ENCODE results near the gene CHST15.

CHST15 gene

DNA sequence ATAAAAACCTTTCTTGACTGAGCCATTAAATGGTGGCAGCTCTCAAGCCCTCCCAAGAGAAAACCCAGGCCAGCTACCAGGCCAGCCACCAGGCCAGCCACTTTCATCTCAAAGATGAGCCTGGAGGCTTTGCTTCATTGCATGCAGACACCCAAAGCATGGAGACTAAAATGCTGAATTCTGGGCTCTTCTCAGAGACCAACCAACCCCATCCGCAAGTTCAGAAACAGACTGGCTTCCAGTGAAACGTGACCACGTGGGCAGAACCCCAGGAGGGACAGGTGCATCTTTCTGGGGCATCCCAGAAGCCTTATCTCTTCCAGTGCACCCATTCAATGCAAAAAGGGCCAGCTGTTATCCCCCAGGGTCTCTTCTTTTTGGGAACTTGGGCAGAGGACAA lies 20.9 kb downstream of the CHST15 start:
- H3K27ac ChIP-seq (replicated peaks) = no peak overlapping the region
- H3K27me3 ChIP-seq (ENCODE audit: insufficient read depth, poor library complexity, severe bottlenecking) = peaks cover 7% of the 10 kb centered on the region
- H3K4me3 ChIP-seq (replicated peaks; ENCODE audit: insufficient read depth, low read length) = no peak overlapping the region
- TF ChIP-seq, protein P1, sequence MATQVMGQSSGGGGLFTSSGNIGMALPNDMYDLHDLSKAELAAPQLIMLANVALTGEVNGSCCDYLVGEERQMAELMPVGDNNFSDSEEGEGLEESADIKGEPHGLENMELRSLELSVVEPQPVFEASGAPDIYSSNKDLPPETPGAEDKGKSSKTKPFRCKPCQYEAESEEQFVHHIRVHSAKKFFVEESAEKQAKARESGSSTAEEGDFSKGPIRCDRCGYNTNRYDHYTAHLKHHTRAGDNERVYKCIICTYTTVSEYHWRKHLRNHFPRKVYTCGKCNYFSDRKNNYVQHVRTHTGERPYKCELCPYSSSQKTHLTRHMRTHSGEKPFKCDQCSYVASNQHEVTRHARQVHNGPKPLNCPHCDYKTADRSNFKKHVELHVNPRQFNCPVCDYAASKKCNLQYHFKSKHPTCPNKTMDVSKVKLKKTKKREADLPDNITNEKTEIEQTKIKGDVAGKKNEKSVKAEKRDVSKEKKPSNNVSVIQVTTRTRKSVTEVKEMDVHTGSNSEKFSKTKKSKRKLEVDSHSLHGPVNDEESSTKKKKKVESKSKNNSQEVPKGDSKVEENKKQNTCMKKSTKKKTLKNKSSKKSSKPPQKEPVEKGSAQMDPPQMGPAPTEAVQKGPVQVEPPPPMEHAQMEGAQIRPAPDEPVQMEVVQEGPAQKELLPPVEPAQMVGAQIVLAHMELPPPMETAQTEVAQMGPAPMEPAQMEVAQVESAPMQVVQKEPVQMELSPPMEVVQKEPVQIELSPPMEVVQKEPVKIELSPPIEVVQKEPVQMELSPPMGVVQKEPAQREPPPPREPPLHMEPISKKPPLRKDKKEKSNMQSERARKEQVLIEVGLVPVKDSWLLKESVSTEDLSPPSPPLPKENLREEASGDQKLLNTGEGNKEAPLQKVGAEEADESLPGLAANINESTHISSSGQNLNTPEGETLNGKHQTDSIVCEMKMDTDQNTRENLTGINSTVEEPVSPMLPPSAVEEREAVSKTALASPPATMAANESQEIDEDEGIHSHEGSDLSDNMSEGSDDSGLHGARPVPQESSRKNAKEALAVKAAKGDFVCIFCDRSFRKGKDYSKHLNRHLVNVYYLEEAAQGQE (IDR thresholded peaks at IDR 0.05; ENCODE audit: insufficient replicate concordance, low read depth) = no peak
- no peak for TF ChIP-seq POLR2AphosphoS5 (IDR thresholded peaks at IDR 0.05; ENCODE audit: low read depth)
- TF ChIP-seq, protein P2, sequence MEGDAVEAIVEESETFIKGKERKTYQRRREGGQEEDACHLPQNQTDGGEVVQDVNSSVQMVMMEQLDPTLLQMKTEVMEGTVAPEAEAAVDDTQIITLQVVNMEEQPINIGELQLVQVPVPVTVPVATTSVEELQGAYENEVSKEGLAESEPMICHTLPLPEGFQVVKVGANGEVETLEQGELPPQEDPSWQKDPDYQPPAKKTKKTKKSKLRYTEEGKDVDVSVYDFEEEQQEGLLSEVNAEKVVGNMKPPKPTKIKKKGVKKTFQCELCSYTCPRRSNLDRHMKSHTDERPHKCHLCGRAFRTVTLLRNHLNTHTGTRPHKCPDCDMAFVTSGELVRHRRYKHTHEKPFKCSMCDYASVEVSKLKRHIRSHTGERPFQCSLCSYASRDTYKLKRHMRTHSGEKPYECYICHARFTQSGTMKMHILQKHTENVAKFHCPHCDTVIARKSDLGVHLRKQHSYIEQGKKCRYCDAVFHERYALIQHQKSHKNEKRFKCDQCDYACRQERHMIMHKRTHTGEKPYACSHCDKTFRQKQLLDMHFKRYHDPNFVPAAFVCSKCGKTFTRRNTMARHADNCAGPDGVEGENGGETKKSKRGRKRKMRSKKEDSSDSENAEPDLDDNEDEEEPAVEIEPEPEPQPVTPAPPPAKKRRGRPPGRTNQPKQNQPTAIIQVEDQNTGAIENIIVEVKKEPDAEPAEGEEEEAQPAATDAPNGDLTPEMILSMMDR (IDR thresholded peaks at IDR 0.05; ENCODE audit: insufficient read depth, low read length) = no peak
- no peak for TF ChIP-seq GABPA (IDR thresholded peaks at IDR 0.05; ENCODE audit: low read depth)
- no peak for TF ChIP-seq SPI1 (IDR thresholded peaks at IDR 0.05; ENCODE audit: borderline replicate concordance, low read depth)
- DNase-seq (ENCODE audit: low read depth in 1 of 2, low spot score in 1 of 2) = no peak

DNA sequence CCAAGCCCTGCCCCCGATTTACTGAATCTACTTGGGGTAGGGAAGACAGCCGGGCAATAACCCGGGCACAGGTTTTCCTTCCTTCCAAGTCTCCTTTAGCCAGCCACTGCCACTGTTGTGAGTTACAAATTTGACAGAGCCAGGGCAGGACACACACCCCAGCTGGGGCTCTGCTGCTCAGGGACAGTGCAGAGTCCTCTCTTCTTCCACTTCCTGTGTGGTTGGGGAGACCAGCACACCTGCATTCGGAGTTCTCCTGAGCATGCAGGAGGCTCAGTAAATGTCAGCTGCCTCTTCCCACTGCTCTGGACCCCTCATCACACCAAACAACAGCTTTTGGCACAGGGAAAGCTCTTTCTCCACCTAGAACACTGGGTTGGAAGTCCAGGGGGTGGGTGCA lies 21.3 kb downstream of the CHST15 start:
- no peak for DNase-seq (ENCODE audit: low read depth in 1 of 2, low spot score in 1 of 2)
- no peak overlapping the region for H3K27ac ChIP-seq (replicated peaks)
- TF ChIP-seq SPI1 (IDR thresholded peaks at IDR 0.05; ENCODE audit: borderline replicate concordance, low read depth) = no peak
- TF ChIP-seq, protein P1 (IDR thresholded peaks at IDR 0.05; ENCODE audit: insufficient replicate concordance, low read depth) = no peak
- TF ChIP-seq, protein P2 (IDR thresholded peaks at IDR 0.05; ENCODE audit: insufficient read depth, low read length) = no peak
- TF ChIP-seq POLR2AphosphoS5 (IDR thresholded peaks at IDR 0.05; ENCODE audit: low read depth) = no peak
- H3K4me3 ChIP-seq (replicated peaks; ENCODE audit: insufficient read depth, low read length) = no peak overlapping the region
- peaks cover 7% of the 10 kb centered on the region for H3K27me3 ChIP-seq (ENCODE audit: insufficient read depth, poor library complexity, severe bottlenecking)

GRCh38 chr10:124071141-124071540 lies 22.3 kb downstream of the CHST15 start:
- H3K27me3 ChIP-seq (ENCODE audit: insufficient read depth, poor library complexity, severe bottlenecking) = peaks cover 11% of the 10 kb centered on the region
- DNase-seq (ENCODE audit: low read depth in 1 of 2, low spot score in 1 of 2) = no peak
- TF ChIP-seq GABPA (IDR thresholded peaks at IDR 0.05; ENCODE audit: low read depth) (no peak), SPI1 (IDR thresholded peaks at IDR 0.05; ENCODE audit: borderline replicate concordance, low read depth) (no peak), POLR2AphosphoS5 (IDR thresholded peaks at IDR 0.05; ENCODE audit: low read depth) (no peak)
- TF ChIP-seq, protein P2 (IDR thresholded peaks at IDR 0.05; ENCODE audit: insufficient read depth, low read length) = no peak
- TF ChIP-seq, protein P1 (IDR thresholded peaks at IDR 0.05; ENCODE audit: insufficient replicate concordance, low read depth) = no peak
- H3K27ac ChIP-seq (replicated peaks) = no peak overlapping the region
- H3K4me3 ChIP-seq (replicated peaks; ENCODE audit: insufficient read depth, low read length) = no peak overlapping the region
